GM12892 (cell line): ENCODE data around the gene CBFA2T3.

Experiments used
- POLR2A ChIP-seq: IDR thresholded peaks from 2 replicates; pipeline ENCODE4 v1.6.1; 2011; ENCODE audit warnings: low read depth, low read length, control low read depth
- POLR2AphosphoS5 ChIP-seq: IDR thresholded peaks from 2 replicates; pipeline ENCODE4 v1.6.1; 2011; ENCODE audit warnings: low read depth, low read length, control low read depth
- TAF1 ChIP-seq: IDR thresholded peaks from 2 replicates; pipeline ENCODE4 v1.6.1; 2011; ENCODE audit warnings: low read depth, mild to moderate bottlenecking, control low read depth, low read length, borderline replicate concordance

DNA sequence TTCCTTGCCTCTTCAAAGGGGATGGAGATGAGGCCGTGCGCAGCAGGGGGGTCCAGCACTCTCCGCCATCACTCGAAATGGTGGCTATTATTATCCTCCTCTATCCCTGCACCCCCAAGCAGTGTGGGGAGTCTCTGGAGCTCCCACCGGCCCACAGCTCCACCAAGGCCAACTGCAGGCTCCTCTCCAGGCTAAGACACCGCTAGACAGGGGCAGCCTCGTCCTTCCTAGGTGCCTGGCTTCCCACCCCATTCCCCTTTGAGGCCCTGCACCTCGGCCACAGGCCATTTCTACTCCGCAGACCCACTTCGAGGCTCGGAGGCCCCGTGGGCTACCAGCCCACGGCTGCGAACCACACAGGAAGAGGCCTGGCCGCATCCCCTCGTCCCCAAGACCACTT lies 71.0 kb downstream of the CBFA2T3 start:
- TF ChIP-seq POLR2AphosphoS5 (no peak), POLR2A (no peak), TAF1 (no peak)
